H1 (cell line): Measurements from ENCODE around the gene CTDP1. TPM values are rescaled to one million over a fixed set of nuclear protein-coding genes. Genes with fewer than 3 reads are reported as not detected.

Source experiments
- CTCF ChIA-PET: fragments of 300-600 bp; sonication (Branson Sonifier 250); formaldehyde crosslinking; loops from one replicate; lab custom pipeline; 2021; ENCODE audit not compliant: partially characterized antibody; lab: Charles Lee
- POLR2A ChIA-PET: fragments of 300-600 bp; sonication (Branson Sonifier 250); formaldehyde crosslinking; loops from one replicate; lab custom pipeline; 2021; ENCODE audit warnings: inconsistent platforms; ENCODE audit not compliant: partially characterized antibody; lab: Charles Lee
- DNase-seq, 2 experiments: peaks; one replicate each; pipeline versions ENCODE4 v3.0.0 to v3.0.0-alpha.2; 2010 to 2022; ENCODE audit warnings: low spot score in 2 of 2, low read depth in 1 of 2, mixed read lengths in 1 of 2
- FAIRE-seq: peaks from 2 replicates; lab custom pipeline; 2011; peaks lifted over from hg19 to GRCh38; lab: Jason Lieb, UNC
- H2AFZ ChIP-seq: 2 replicates; pipeline ENCODE4 v1.8.1; 2012; ENCODE audit warnings: low read length, inconsistent platforms
- H2AK5ac ChIP-seq: 2 replicates; pipeline ENCODE4 v1.6.1; 2013; ENCODE audit warnings: low read depth, low read length
- H2BK120ac ChIP-seq: replicated peaks from 2 replicates; pipeline ENCODE3; 2013; ENCODE audit warnings: low read depth, low read length, inconsistent platforms
- H2BK12ac ChIP-seq: 2 replicates; pipeline ENCODE4 v1.6.1; 2013; ENCODE audit warnings: low read depth, low read length
- H2BK15ac ChIP-seq: 2 replicates; pipeline ENCODE4 v1.6.1; 2013; ENCODE audit warnings: low read length
- H2BK20ac ChIP-seq: 2 replicates; pipeline ENCODE4 v1.6.1; 2013; ENCODE audit warnings: low read length
- H2BK5ac ChIP-seq: 2 replicates; pipeline ENCODE4 v1.6.1; 2013; ENCODE audit warnings: low read depth, low read length
- H3K14ac ChIP-seq: 2 replicates; pipeline ENCODE4 v1.6.1; 2013; ENCODE audit warnings: inconsistent platforms; ENCODE audit not compliant: insufficient read length
- H3K18ac ChIP-seq: 2 replicates; pipeline ENCODE4 v1.6.1; 2013; ENCODE audit warnings: low read length; ENCODE audit errors: extremely low read depth
- H3K23ac ChIP-seq: 2 replicates; pipeline ENCODE4 v1.6.1; 2013; ENCODE audit warnings: inconsistent platforms; ENCODE audit not compliant: insufficient read length
- H3K23me2 ChIP-seq: 2 replicates; pipeline ENCODE4 v1.6.1; 2013; ENCODE audit warnings: low read depth, low read length
- H3K27ac ChIP-seq: 2 replicates; pipeline ENCODE4 v1.6.1; 2011; ENCODE audit warnings: low read depth, low read length, inconsistent platforms
- H3K27me3 ChIP-seq, 4 experiments: replicated peaks in 1 of 4; 1 replicate in 1 of 4; 2 replicates in 3 of 4; pipeline versions ENCODE4 v1.6.1 to v1.8.1; 2011 to 2013; ENCODE audit warnings: low read length in 3 of 4, mild to moderate bottlenecking in 3 of 4, inconsistent platforms in 2 of 4, mixed read lengths in 2 of 4, moderate library complexity in 1 of 4; ENCODE audit not compliant: control insufficient read depth in 3 of 4, insufficient read depth in 3 of 4; ENCODE audit errors: extremely low read depth in 1 of 4
- H3K36me3 ChIP-seq, 4 experiments: 2 replicates each; pipeline versions ENCODE4 v1.6.1 to v1.8.1; 2011 to 2013; ENCODE audit warnings: mild to moderate bottlenecking in 4 of 4, low read length in 3 of 4, moderate library complexity in 2 of 4, control low read depth in 1 of 4, inconsistent platforms in 1 of 4; ENCODE audit not compliant: insufficient read depth in 4 of 4, control insufficient read depth in 2 of 4
- H3K4ac ChIP-seq: replicated peaks from 2 replicates; pipeline ENCODE3; 2013; ENCODE audit warnings: low read length, low read depth, mixed read lengths, inconsistent platforms; ENCODE audit not compliant: insufficient read length
- H3K4me1 ChIP-seq, 4 experiments: replicated peaks in 1 of 4; 1 replicate in 1 of 4; 2 replicates in 3 of 4; pipeline versions ENCODE4 v1.6.1 to v1.8.1; 2011 to 2013; ENCODE audit warnings: low read length in 3 of 4, inconsistent platforms in 2 of 4, mixed read lengths in 1 of 4; ENCODE audit not compliant: insufficient read depth in 4 of 4, control insufficient read depth in 3 of 4
- H3K4me2 ChIP-seq, 2 experiments: 2 replicates each; pipeline versions ENCODE4 v1.6.1 to v1.8.1; 2011 to 2013; ENCODE audit warnings: low read depth in 2 of 2, low read length in 2 of 2, control low read depth in 1 of 2, inconsistent platforms in 1 of 2, mild to moderate bottlenecking in 1 of 2; ENCODE audit not compliant: insufficient read depth in 1 of 2
- H3K4me3 ChIP-seq, 4 experiments: fragments of 200-600, 300-600 bp in 1 of 4; sonication (generic), shearing (Covaris generic), sonication (Bioruptor Twin) in 1 of 4; 2 replicates each; pipeline versions ENCODE4 v1.5.1 to v1.8.1; 2011 to 2016; ENCODE audit warnings: low read length in 4 of 4, low read depth in 3 of 4, control low read depth in 2 of 4, inconsistent platforms in 2 of 4, mild to moderate bottlenecking in 2 of 4, mixed read lengths in 1 of 4, moderate library complexity in 1 of 4; ENCODE audit not compliant: insufficient read depth in 2 of 4; ENCODE audit errors: extremely low read depth in 1 of 4
- H3K56ac ChIP-seq: replicated peaks from 2 replicates; pipeline ENCODE3; 2013; ENCODE audit warnings: low read depth, mild to moderate bottlenecking, mixed read lengths, low read length, inconsistent platforms; ENCODE audit not compliant: insufficient read length
- H3K79me1 ChIP-seq: 2 replicates; pipeline ENCODE4 v1.6.1; 2013; ENCODE audit warnings: low read depth, low read length, control low read depth
- H3K79me2 ChIP-seq, 2 experiments: 2 replicates each; pipeline versions ENCODE4 v1.6.1 to v1.8.1; 2012 to 2013; ENCODE audit warnings: low read length in 2 of 2, mild to moderate bottlenecking in 2 of 2, inconsistent platforms in 1 of 2; ENCODE audit not compliant: insufficient read depth in 2 of 2, control insufficient read depth in 1 of 2
- H3K9ac ChIP-seq, 4 experiments: replicated peaks in 1 of 4; 1 replicate in 1 of 4; 2 replicates in 3 of 4; pipeline versions ENCODE4 v1.6.1 to v1.8.1; 2011 to 2013; ENCODE audit warnings: low read depth in 3 of 4, low read length in 3 of 4, control low read depth in 2 of 4, mild to moderate bottlenecking in 2 of 4, moderate library complexity in 2 of 4, inconsistent platforms in 1 of 4; ENCODE audit errors: extremely low read depth in 1 of 4
- H3K9me3 ChIP-seq, 2 experiments: 2 replicates each; pipeline versions ENCODE4 v1.6.1 to v1.8.1; 2012 to 2013; ENCODE audit warnings: mild to moderate bottlenecking in 2 of 2, moderate library complexity in 2 of 2, control low read depth in 1 of 2, inconsistent platforms in 1 of 2, low read depth in 1 of 2, low read length in 1 of 2, mixed read lengths in 1 of 2; ENCODE audit not compliant: insufficient read depth in 2 of 2
- H4K20me1 ChIP-seq, 2 experiments: replicated peaks in 1 of 2; 2 replicates each; pipeline versions ENCODE3 to v1.8.1; 2011 to 2013; ENCODE audit warnings: inconsistent platforms in 2 of 2, low read length in 2 of 2, mild to moderate bottlenecking in 1 of 2; ENCODE audit not compliant: insufficient read depth in 2 of 2, control insufficient read depth in 1 of 2
- H4K5ac ChIP-seq: 2 replicates; pipeline ENCODE4 v1.6.1; 2013; ENCODE audit warnings: low read length, low read depth, mixed read lengths, inconsistent platforms; ENCODE audit not compliant: insufficient read length
- H4K8ac ChIP-seq: 2 replicates; pipeline ENCODE4 v1.8.0; 2013; ENCODE audit warnings: mild to moderate bottlenecking, moderate library complexity, low read length, inconsistent platforms; ENCODE audit not compliant: insufficient read depth; ENCODE audit errors: extremely low read depth
- H4K91ac ChIP-seq: replicated peaks from 2 replicates; pipeline ENCODE3; 2013; ENCODE audit warnings: low read length, mixed read lengths, inconsistent platforms; ENCODE audit not compliant: insufficient read length
- ASH2L ChIP-seq: fragments of 200-600, 300-600 bp; sonication (generic); IDR thresholded peaks from one replicate; pipeline ENCODE4 v1.7.1; 2017; ENCODE audit warnings: low read length
- CBX8 ChIP-seq: fragments of 300-800, 300-1000 bp; sonication (generic); IDR thresholded peaks from 2 replicates; pipeline ENCODE4 v1.7.1; 2016; ENCODE audit warnings: low read depth, low read length, borderline replicate concordance
- CHD1 ChIP-seq: IDR thresholded peaks from 2 replicates; pipeline ENCODE4 v1.6.1; 2012; ENCODE audit warnings: low read depth, low read length, improper control_type of control experiment
- EP300 ChIP-seq, 2 experiments: IDR thresholded peaks; 1 replicate in 1 of 2; 2 replicates in 1 of 2; pipeline ENCODE4 v1.6.1; 2011 to 2012; ENCODE audit warnings: low read depth in 2 of 2, low read length in 2 of 2, mild to moderate bottlenecking in 2 of 2, borderline replicate concordance in 1 of 2, inconsistent platforms in 1 of 2, moderate library complexity in 1 of 2
- HDAC2 ChIP-seq, 2 experiments: fragments of 300-600 bp in 1 of 2; sonication (generic) in 1 of 2; IDR thresholded peaks; 2 replicates each; pipeline ENCODE4 v1.6.1; 2011 to 2012; ENCODE audit warnings: low read depth in 2 of 2, low read length in 2 of 2, mild to moderate bottlenecking in 2 of 2, moderate library complexity in 2 of 2, borderline replicate concordance in 1 of 2, inconsistent platforms in 1 of 2
- KDM1A ChIP-seq: fragments of 200-600, 300-600 bp; sonication (generic); IDR thresholded peaks from 2 replicates; pipeline ENCODE4 v1.7.1; 2016; ENCODE audit warnings: mild to moderate bottlenecking, low read length, borderline replicate concordance
- RAD21 ChIP-seq, 2 experiments: IDR thresholded peaks in 1 of 2; conservative IDR thresholded peaks in 1 of 2; 2 replicates each; pipeline ENCODE4 v1.6.1; 2011; ENCODE audit warnings: low read depth in 2 of 2, low read length in 2 of 2, improper control_type of control experiment in 1 of 2, inconsistent platforms in 1 of 2, mild to moderate bottlenecking in 1 of 2, moderate library complexity in 1 of 2
- SIRT6 ChIP-seq: IDR thresholded peaks from one replicate; pipeline ENCODE4 v1.7.1; 2012; ENCODE audit warnings: low read length, inconsistent platforms
- SP2 ChIP-seq: IDR thresholded peaks from 2 replicates; pipeline ENCODE4 v1.6.1; 2012; ENCODE audit warnings: mild to moderate bottlenecking, low read length, inconsistent platforms
- YY1 ChIP-seq: IDR thresholded peaks from 2 replicates; pipeline ENCODE4 v1.6.1; 2011; ENCODE audit warnings: low read depth, mild to moderate bottlenecking, low read length
- WGBS, 2 experiments: shearing (Covaris generic) in 1 of 2; methylation state at CpG; one replicate each; pipeline versions ENCODE4 v1.1.6 to v1.1.7; 2013 to 2015; ENCODE audit warnings: low lambda C conversion rate in 2 of 2, mixed read lengths in 2 of 2, inconsistent platforms in 1 of 2, low coverage in 1 of 2, missing lambda C conversion rate in 1 of 2; ENCODE audit not compliant: insufficient replicate concordance in 2 of 2, insufficient coverage in 1 of 2, insufficient read length in 1 of 2; ENCODE audit errors: extremely low coverage in 1 of 2, missing lambda C conversion rate in 1 of 2; 5-methylcytosine and 5-hydroxymethylcytosine counted together
- polyA plus RNA-seq, 7 experiments: library from polyadenylated mRNA; depleted of rRNA in 3 of 7; stranded (reverse) in 5 of 7; unstranded in 2 of 7; fragments of >200 nt in 5 of 7; fragments of 200-250 nt in 2 of 7; gene quantifications; 1 replicate in 5 of 7; 2 replicates in 1 of 7; 4 replicates in 1 of 7; pipeline versions ENCODE4 v1.2.1 to v1.2.3, GENCODE V29; 2011 to 2013; ENCODE audit warnings: missing spikeins in 2 of 7, mixed read lengths in 2 of 7
- total RNA-seq: library from RNA; stranded (reverse); fragmentation: NEBNext Ultra II Directional; extraction: Animal tissue kit (Norgen Biotek cat#: 25700); gene quantifications from 2 replicates; pipeline ENCODE4 v1.2.1, GENCODE V29; 2021
- TF ChIP-seq, protein P1 (sequence below): IDR thresholded peaks from 2 replicates; pipeline ENCODE4 v1.6.1; 2011; ENCODE audit warnings: low read length, improper control_type of control experiment

CTDP1 gene
- total and polyA plus RNA-seq, 2 of the 8 experiments (the other 6 are each of a cell fraction or from before 2014, with no cell fraction given) = 16.6 to 37.0 TPM

DNA sequence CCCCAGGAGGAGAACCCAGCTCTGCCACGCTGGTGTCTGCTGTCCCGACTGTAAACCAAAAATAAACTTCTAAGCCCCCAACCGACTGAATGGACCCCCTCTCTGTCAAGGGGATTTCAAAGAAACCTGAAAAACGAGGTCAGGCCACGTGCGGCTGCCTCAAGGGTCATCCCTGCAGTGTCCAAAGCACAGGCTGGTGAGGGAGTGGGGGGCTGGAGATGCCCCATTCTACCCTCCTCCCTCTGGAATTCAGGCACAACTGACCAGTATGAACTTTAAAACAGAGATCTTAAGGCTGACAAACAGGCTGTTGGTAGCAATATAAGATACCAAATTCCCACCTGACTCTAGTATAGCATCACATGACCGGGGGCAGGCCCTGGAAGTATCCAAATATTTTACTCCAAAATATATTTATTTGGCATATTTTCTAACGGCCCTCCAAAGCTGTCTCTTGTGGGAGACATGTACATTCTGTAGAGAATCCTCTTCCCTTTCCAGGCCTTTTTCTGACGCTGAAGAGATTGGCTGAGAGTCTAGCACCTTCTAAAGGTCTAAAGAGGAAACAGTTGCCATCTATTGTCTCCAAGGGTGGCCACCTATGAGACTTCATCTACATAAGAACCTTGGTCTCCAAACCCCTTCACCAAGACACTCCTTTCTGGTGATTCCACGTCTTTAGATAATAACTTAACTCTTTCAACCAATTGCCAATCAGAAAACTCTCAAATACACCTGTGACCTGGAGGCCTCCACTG, 40.4 kb upstream of the CTDP1 start:
- H2BK15ac ChIP-seq = no peak overlapping the region
- H3K27ac ChIP-seq = no peak overlapping the region
- no peak overlapping the region for H3K4me2 ChIP-seq
- H3K36me3 ChIP-seq = no peaks in the 10 kb centered on the region
- no peak overlapping the region for H4K5ac ChIP-seq
- no peaks in the 10 kb centered on the region for H3K23me2 ChIP-seq
- H3K79me2 ChIP-seq = no peaks in the 10 kb centered on the region
- no peak overlapping the region for H3K23ac ChIP-seq
- H3K14ac ChIP-seq = no peak overlapping the region
- ChIA-PET POLR2A (no interaction called here), CTCF (interaction anchor here (0.6 to 1.2 kb wide), 3 partner anchors 12 to 1681 kb away, joined by 3 read pairs; no protein-coding TSS in a partner anchor)
- H3K18ac ChIP-seq = no peak overlapping the region
- no peak overlapping the region for H3K4me3 ChIP-seq
- DNase-seq (peak in 1 of 2 experiments; percentile 40), FAIRE-seq (no peak)
- no peak overlapping the region for H2AK5ac ChIP-seq
- H2BK120ac ChIP-seq = no peak overlapping the region
- no peaks in the 10 kb centered on the region for H3K79me1 ChIP-seq
- H4K8ac ChIP-seq = no peak overlapping the region
- H3K4me1 ChIP-seq = peaks cover 0 to 2% (median 0%) of the 10 kb centered on the region in 4 experiments; a peak in 1 of 7 replicates
- H3K9ac ChIP-seq = no peak overlapping the region
- H3K56ac ChIP-seq = no peak overlapping the region
- no peak overlapping the region for H2BK12ac ChIP-seq
- no peak overlapping the region for H4K91ac ChIP-seq
- H2AFZ ChIP-seq = no peak overlapping the region
- H4K20me1 ChIP-seq = no peaks in the 10 kb centered on the region
- no peaks in the 10 kb centered on the region; a peak in 1 of 4 replicates for H3K9me3 ChIP-seq
- H3K4ac ChIP-seq = no peak overlapping the region
- 94% methylated on average over 10 of the region's 10 CpGs; no CpG with 5 or more reads in 1 of the 2 experiments for WGBS, 2 experiments
- H2BK5ac ChIP-seq = no peak overlapping the region
- peaks cover 0 to 22% (median 13%) of the 10 kb centered on the region in 4 experiments; a peak in 5 of 7 replicates for H3K27me3 ChIP-seq
- no peak overlapping the region for H2BK20ac ChIP-seq
- TF ChIP-seq ASH2L = no peak
- TF ChIP-seq SP2 = no peak
- TF ChIP-seq CHD1 = no peak
- no peak for TF ChIP-seq SIRT6
- no peak for TF ChIP-seq EP300 (IDR thresholded peaks at IDR 0.05; ENCODE audit: borderline replicate concordance in 1 of 2, low read depth in 2 of 2, low read length in 2 of 2)
- TF ChIP-seq RAD21 (IDR thresholded peaks at IDR 0.05 in 1 of 2, conservative IDR thresholded peaks at IDR 0.05 in 1 of 2; ENCODE audit: low read depth in 2 of 2, low read length in 2 of 2) = no peak
- TF ChIP-seq KDM1A = no peak
- no peak for TF ChIP-seq CBX8
- TF ChIP-seq, protein P1, sequence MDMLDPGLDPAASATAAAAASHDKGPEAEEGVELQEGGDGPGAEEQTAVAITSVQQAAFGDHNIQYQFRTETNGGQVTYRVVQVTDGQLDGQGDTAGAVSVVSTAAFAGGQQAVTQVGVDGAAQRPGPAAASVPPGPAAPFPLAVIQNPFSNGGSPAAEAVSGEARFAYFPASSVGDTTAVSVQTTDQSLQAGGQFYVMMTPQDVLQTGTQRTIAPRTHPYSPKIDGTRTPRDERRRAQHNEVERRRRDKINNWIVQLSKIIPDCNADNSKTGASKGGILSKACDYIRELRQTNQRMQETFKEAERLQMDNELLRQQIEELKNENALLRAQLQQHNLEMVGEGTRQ = no peak
- no peak for TF ChIP-seq YY1
- no peak for TF ChIP-seq HDAC2 (IDR thresholded peaks at IDR 0.05; ENCODE audit: borderline replicate concordance in 1 of 2, low read depth in 2 of 2, low read length in 2 of 2)
